A673 (cell line): ENCODE measurements around the gene RSPH3. TPM values are rescaled to one million over a fixed set of nuclear protein-coding genes. Genes with fewer than 3 reads are reported as not detected.
"Not testable (repeated sequence)": the region's sequence is repeated elsewhere in the genome, so short reads cannot be mapped to it uniquely, and the experiment has no call there.

Source experiments
- BruUV-seq: library from RNA; stranded (reverse); fragments of 400-500 nt; replicated peaks from 2 replicates; lab custom pipeline; 2021; lab: Mats Ljungman, UMichigan
- CTCF ChIA-PET: fragments of 300-600 bp; sonication (Branson Sonifier 250); formaldehyde crosslinking; loops from one replicate; lab custom pipeline; 2022; ENCODE audit warnings: antibody characterized with exemption; lab: Charles Lee
- POLR2A ChIA-PET: fragments of 300-600 bp; sonication (Branson Sonifier 250); formaldehyde crosslinking; loops from one replicate; lab custom pipeline; 2022; ENCODE audit warnings: antibody characterized with exemption; ENCODE audit not compliant: low non-redundant PET; lab: Charles Lee
- DNase-seq: peaks from one replicate; pipeline ENCODE4 v3.0.0-alpha.2; 2015; ENCODE audit warnings: low spot score
- H3K27ac ChIP-seq: fragments of 200-600 bp; sonication (generic); 2 replicates; pipeline ENCODE4 v1.5.1; 2016; ENCODE audit warnings: mixed run types, low read depth, mild to moderate bottlenecking, mixed read lengths, antibody characterized with exemption, low read length; ENCODE audit not compliant: poor library complexity, severe bottlenecking
- H3K27me3 ChIP-seq: fragments of 200-600 bp; sonication (generic); replicated peaks from 2 replicates; pipeline ENCODE4 v1.6.1; 2017; ENCODE audit warnings: mixed run types, low read depth, mild to moderate bottlenecking, mixed read lengths, antibody characterized with exemption, low read length; ENCODE audit not compliant: insufficient read depth, poor library complexity
- H3K36me3 ChIP-seq: fragments of 200-600 bp; sonication (generic); 2 replicates; pipeline ENCODE4 v1.6.1; 2016; ENCODE audit warnings: mixed run types, mild to moderate bottlenecking, mixed read lengths, antibody characterized with exemption, low read length; ENCODE audit not compliant: insufficient read depth, poor library complexity, severe bottlenecking
- H3K4me1 ChIP-seq: fragments of 200-600 bp; sonication (generic); 2 replicates; pipeline ENCODE4 v1.6.1; 2017; ENCODE audit warnings: mixed run types, mild to moderate bottlenecking, mixed read lengths, antibody characterized with exemption, low read length; ENCODE audit not compliant: insufficient read depth, poor library complexity, severe bottlenecking
- H3K4me3 ChIP-seq: fragments of 200-600 bp; sonication (generic); 2 replicates; pipeline ENCODE4 v1.5.1; 2016; ENCODE audit warnings: low read depth, mixed run types, mild to moderate bottlenecking, mixed read lengths, low read length; ENCODE audit not compliant: poor library complexity, severe bottlenecking
- H3K9me3 ChIP-seq: fragments of 200-600 bp; sonication (generic); 2 replicates; pipeline ENCODE4 v1.6.1; 2016; ENCODE audit warnings: mixed run types, low read depth, mild to moderate bottlenecking, mixed read lengths, antibody characterized with exemption, low read length; ENCODE audit not compliant: poor library complexity, severe bottlenecking
- CTCF ChIP-seq: fragments of 300-800, 200-600 bp; sonication (generic); conservative IDR thresholded peaks from 2 replicates; pipeline ENCODE4 v1.5.1; 2017; ENCODE audit warnings: low read depth, mild to moderate bottlenecking, antibody characterized with exemption, low read length, moderate library complexity, mixed read lengths
- EZH2 ChIP-seq: fragments of 200-600 bp; sonication (generic); IDR thresholded peaks from 2 replicates; pipeline ENCODE4 v1.6.1; 2017; ENCODE audit warnings: borderline replicate concordance, low read depth, mild to moderate bottlenecking, mixed read lengths, antibody characterized with exemption, low read length; ENCODE audit not compliant: poor library complexity, severe bottlenecking
- intact Hi-C: fragments of 100-400 bp; cut with micrococcal nuclease; formaldehyde crosslinking; loops from one replicate; pipeline ENCODE4 v1.10.0; 2022; ENCODE audit not compliant: unreplicated experiment
- total RNA-seq: library from RNA; stranded (reverse); gene quantifications from 2 replicates; pipeline ENCODE4 v1.2.3, GENCODE V29; 2021

The RSPH3 gene
- total RNA-seq, 1 experiment from 2014 or later = 4.0 TPM

GRCh38 chr6:159033160-159034049 is 33.4 kb upstream of the RSPH3 start:
- Histone ChIP-seq H3K27ac (no peak overlapping the region), H3K36me3 (no peaks in the 10 kb centered on the region), H3K27me3 (no peaks in the 10 kb centered on the region), H3K4me1 (no peaks in the 10 kb centered on the region), H3K9me3 (no peaks in the 10 kb centered on the region), H3K4me3 (no peak overlapping the region)
- intact Hi-C loops = no loop called here
- ChIA-PET POLR2A (no interaction called here), CTCF (no interaction called here)
- no peak for TF ChIP-seq EZH2
- TF ChIP-seq CTCF = no peak
- DNase-seq = no peak
- BruUV-seq = no TSS peak

GRCh38 chr6:159031846-159032245 is 31.8 kb upstream of the RSPH3 start:
- no peak for DNase-seq
- Histone ChIP-seq H3K27ac (no peak overlapping the region), H3K4me3 (no peak overlapping the region), H3K36me3 (no peaks in the 10 kb centered on the region), H3K4me1 (no peaks in the 10 kb centered on the region), H3K9me3 (no peaks in the 10 kb centered on the region), H3K27me3 (no peaks in the 10 kb centered on the region)
- CTCF ChIA-PET = no interaction called here
- intact Hi-C loops = no loop called here
- POLR2A ChIA-PET = no interaction called here
- no TSS peak for BruUV-seq
- no peak for TF ChIP-seq CTCF
- no peak for TF ChIP-seq EZH2

- Histone ChIP-seq H3K27ac (no peak overlapping the region), H3K4me1 (no peaks in the 10 kb centered on the region), H3K27me3 (no peaks in the 10 kb centered on the region), H3K9me3 (no peaks in the 10 kb centered on the region), H3K4me3 (no peak overlapping the region), H3K36me3 (no peaks in the 10 kb centered on the region)
- TF ChIP-seq EZH2 (no peak), CTCF (no peak)
- ChIA-PET CTCF (no interaction called here), POLR2A (no interaction called here)
- DNase-seq = no peak
- no TSS peak for BruUV-seq
- intact Hi-C loops = no loop called here
Observed at GRCh38 chr6:159030168-159030567, 30.2 kb upstream of the RSPH3 start.

GRCh38 chr6:159025224-159025623 is 25.2 kb upstream of the RSPH3 start:
- H3K9me3 ChIP-seq, H3K27ac ChIP-seq, CTCF ChIA-PET, DNase-seq, BruUV-seq, H3K27me3 ChIP-seq, intact Hi-C loops, H3K4me1 ChIP-seq, H3K36me3 ChIP-seq, H3K4me3 ChIP-seq, POLR2A ChIA-PET: not testable (repeated sequence)
